HG03135 (cell line): ENCODE measurements around the gene ZIC3.
"Not testable (repeated sequence)": the region's sequence is repeated elsewhere in the genome, so short reads cannot be mapped to it uniquely, and the experiment has no call there.

Source experiments
- ATAC-seq: cut with Tn5 transposase; IDR thresholded peaks from one replicate; pipeline ENCODE4 v1.9.1; 2021; ENCODE audit warnings: mild to moderate bottlenecking, moderate library complexity; ENCODE audit not compliant: unreplicated experiment

ZIC3 gene

DNA sequence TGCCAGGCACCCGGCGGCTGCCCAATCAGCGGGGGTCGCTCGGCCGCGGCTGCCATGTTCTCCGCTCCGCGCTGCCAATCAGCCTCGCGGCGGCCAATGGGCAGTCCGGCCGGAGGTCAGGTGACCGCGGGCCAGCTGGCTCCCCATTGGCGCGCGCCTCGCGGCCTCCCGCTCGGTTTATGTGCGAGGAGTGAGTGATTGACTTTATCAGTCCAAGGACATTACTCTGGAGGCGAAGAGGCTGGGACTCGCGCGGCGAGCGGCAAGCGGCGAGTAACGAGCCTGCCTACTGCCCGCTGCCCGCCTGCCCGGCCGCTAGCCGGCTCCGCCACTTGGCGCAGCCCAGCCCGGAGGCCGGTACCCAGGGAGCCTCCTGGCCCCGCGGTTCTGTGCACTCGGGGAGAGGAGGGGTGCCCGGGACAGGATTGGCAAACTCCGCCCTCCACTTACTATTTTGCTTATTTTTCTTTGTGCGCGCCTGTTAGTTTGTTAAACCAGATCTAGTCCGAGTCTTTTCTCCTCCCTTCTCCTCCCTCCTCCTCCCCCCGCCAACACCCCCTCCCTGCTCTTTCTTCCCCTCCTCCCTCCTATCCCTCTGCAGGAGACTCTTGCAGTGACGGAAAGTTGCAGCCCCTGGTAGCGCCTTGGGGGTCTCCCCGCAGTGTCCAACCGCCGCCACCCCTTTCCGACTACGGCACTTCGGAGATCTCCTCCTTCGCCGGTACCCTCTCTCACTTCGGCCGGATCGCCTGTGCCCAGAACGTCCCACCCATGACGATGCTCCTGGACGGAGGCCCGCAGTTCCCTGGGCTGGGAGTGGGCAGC, at the start of gene ZIC3:
TSS of gene ZIC3 (plus strand) at position 207 of the 825 bp plus-strand sequence. CDS start at position 772, 565 bp downstream.
- ATAC-seq, result no peak

DNA sequence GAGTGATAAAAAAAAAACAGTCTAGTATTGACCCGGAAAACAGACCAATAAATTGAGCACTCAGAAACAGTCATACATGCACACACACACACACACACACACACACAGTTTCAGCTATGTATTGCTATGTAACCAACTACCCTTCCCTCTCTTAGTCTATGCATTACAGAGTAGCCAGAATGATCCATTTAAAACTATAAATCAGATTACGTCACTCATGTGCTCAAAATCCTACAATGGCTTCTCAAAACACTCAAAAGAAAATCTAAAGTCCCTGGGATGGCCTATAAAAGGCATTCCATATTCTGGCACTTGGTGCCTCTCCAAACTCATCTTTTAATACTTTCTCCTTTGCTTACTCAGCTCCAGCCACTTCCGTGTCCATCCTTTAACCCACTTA, 46.5 kb upstream of the ZIC3 start:
- ATAC-seq, result no peak

DNA sequence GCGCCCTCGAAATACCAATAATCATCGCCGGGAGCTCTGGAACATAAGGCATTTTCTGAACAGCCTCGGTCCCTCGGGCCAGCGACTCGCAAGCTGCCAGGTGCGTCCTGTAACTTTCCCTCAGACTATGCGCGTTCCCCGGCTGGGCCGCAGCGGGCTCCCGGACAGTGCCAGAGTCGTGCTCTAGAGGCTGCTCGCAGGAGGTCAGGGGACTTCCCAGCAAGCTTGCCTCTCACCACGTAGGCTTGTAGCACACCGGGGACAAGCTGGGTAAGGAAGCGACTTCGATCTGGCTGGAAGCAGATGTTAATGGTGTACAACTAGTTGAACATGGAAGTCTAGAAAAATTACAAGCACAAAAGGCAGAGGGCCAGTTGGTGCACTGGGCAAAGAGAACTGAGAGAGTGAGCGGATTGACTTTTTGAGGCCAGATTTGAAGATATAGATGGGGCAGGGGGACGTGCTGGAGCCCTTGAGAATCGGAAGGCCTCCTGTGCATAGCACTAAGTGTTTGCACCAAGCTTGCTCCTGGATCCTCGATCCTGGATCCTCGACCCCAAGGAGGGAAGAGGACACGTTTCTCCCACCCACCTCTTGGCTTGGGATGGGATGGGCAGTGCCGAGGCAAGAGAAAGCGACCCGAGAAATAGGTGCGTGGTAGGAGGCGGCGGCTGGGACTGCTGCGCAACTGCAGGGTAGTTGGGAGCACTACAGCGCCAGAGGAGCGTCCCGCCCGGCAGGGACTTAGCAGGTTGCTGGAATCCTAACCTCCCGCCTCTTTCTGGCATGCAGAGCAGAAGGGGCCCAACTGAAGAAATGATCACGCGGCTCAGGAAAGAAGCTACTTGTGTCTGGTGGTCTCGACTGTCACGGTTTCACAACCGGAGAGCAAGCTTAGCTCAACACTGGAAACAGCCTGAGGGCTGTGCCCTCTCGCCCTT, 19.9 kb upstream of the ZIC3 start:
- no peak for ATAC-seq

DNA sequence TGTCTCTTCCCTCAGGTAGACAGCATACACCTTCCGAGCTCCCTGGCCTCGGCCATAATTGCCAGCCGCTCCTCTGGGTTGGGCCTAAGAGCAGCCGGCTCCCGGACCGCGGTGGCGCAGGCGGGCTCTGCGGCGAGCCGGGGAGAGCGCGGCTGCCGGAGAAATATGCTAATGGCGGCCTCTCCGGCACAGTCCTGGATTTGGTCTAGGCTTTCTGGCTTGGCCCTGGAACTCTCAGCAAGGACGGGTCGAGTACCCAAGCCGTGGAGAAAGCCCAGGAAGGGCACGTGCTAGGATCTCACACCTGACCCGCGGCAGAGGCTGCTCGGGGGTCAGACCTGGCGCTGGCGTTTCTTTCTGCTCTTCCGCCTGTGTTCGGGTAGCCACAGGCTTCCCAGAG, 18.6 kb upstream of the ZIC3 start:
- no peak for ATAC-seq

DNA sequence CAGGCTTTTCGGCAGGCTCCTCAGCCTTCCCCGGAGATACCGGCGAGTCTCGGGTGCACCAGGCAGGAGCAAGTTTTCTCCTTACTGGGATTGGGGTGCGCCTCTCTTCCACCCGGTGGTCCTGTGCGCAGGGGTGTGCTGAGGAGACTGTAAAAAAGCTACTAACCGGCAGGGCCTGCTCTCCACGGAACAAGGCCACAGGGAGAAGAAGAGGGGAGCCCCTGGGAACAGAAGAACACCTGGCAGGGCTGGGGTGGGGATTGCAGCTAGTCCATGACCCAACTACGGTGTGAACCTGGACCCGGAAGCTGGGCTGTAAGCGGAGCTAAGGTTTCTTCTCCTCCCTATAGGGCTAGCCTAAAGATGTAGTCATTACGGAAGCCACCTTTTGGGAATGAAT, 17.7 kb upstream of the ZIC3 start:
- ATAC-seq, result no peak

DNA sequence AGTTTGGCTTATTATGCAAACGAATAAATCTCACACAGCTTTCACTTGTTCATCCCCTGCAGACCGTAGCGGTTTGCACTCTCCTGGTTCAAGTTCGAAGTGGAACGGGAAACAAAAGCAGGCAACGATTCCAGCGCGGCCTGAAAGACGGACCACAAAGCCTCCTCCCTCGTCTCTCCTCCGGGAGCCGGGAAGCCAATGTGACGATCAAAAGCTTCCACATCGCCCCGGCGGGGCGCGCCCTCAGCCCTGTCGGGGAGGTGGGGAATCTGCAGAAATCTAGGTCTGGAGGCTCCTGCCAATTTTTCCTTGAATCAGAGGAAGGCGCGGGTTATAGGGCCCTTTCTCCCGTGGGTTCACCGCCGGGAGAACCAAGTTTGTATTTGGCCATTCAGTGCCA, 16.9 kb upstream of the ZIC3 start:
- ATAC-seq, result no peak

DNA sequence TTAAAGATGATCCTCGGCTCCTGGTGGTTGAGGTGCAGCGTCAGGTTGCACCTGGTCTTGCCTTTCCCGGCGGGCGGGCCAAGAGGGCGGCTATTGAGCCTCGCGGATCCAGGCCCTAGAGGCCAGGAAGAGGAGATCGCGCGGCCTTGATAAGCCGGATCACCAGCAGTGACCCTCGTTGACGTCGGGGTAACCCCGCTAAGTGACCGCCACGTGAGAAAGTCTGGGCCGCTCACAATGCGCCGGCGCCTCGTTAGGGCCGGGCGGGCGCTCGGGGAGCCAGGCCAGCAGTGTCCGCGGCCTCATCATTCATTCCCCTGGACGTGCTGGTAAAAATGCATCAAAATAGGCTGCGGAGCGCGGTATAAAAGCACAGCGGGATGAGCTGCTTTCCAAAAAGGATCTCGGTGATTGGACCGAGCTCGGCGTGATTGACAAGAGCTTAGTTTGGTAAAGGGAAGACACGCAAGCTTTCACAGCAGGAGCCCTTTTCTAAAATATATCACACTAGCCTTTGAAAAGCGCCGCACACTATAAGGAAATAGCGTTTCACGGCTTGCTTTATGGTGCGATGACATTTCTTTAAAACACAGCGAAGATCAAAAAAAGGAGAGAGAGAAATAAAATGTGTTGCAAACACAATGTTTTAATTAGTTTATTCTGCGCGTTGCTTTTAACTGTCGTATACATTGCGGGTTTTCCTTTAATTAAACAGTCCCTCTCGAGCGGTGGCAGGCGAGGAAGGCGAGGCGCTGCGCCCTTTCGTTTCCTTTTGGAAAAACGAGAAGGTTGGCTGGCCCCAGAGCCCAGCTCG, 15.9 kb upstream of the ZIC3 start:
- ATAC-seq, result no peak

DNA sequence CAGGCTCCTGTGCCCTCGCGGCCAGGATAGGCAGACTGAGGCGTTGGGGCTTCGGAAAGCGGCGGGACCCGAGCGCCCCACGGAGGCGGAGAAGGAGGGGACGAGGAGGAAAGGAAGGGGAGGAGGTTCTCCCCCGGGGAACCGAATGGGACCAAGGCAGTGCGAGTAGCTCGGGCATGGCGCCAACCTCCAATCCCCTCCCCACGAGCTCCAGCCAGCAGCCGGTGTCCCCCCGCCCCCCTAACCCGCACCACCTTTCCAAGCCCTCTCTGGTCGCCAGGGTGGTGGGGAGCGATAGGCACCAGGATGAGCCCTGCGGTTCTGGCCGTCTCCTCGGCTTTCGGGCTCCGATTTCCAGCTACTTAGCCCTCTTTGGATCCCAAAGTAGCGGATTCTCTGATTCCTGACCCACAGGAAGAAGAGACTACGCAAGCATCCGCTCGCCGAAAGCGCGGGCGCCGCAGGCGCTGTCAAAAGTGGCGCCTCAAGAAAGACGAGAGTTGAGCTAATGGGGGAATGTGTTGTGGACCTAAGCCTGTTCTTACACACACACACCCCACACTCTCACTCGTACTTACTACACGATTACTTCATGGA, 15.2 kb upstream of the ZIC3 start:
- no peak for ATAC-seq

DNA sequence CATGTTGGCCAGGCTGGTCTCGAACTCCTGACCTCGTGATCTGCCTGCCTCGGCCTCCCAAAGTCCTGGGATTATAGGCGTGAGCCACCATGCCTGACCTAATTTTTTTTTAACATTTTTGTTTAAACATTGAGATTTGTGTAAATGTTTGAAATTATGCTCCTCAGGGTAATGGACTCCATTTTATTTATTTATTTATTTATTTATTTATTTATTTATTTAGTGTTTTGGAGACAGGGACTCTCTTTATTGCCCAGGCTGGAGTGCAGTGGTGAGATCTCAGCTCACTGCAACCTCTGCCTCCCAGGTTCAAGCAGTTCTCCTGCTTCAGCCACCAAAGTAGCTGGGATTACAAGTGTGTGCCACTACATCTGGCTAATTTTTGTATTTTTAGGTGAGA, 13.8 kb upstream of the ZIC3 start:
- ATAC-seq, result not testable (repeated sequence)

DNA sequence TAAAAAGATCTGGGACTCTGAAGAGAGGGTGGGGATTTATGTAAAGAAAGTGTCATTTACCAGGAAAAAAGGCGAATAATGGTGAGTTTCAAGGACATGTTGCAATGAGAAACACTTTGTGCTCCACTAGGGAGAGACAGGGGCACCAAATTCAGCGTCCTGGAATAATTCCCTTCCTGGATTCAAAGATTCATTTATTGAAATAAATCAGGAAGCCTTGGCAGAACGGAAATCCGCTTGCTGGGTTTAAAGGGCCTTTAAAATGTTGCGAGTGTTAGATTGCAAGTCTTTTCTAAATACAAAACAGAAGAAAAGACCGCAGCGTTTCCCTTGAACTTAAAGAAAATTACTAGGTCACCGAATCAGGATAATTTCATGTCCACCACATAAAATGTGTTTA, 3.8 kb upstream of the ZIC3 start:
- no peak for ATAC-seq

DNA sequence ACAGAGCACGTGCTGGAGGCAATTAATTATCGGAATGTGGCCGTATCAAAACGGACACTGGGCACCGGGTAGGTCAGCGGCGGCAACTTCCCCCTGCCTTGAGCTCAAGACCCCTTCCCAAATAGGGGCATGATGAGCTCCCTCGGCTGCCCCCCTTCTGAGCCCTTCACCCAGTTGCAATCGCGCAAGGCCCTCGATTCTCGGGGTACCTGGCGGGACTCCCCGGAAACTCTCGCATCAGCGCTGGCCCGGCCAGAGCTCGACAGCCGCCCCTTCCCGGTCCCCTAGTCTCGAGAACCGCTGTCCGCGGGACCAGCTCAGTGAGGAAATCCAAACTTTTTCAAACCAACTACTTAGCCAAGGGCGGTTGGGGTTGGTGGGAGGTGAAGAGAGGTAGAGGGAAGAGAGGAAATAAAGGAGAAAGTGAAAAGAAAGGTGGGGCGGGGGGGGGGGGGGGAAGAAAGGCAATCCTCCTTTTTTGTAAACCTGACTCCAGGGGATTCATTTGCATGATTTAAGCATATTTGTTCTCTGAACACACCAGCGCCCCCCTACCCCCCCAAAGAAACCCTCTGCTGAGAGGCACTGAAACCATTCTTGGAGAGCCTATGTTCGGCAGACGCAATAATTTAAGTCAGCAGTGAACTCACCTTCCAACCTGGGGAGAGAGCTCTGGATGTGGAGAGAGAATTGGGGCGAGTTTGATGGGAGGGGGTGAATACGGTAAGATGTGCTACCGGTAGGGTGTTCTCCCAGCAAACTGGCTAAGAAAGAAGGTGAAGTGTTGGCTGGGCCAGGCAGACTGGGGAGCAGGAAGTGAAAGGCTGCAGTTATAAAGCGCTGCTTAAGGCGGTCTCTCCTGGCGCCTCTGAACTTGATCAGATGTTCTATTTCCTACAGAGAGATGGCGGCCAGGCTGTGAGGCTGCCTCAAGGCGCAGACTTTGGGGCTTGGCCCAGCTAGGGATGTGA, 2.0 kb upstream of the ZIC3 start:
- ATAC-seq, result no peak

DNA sequence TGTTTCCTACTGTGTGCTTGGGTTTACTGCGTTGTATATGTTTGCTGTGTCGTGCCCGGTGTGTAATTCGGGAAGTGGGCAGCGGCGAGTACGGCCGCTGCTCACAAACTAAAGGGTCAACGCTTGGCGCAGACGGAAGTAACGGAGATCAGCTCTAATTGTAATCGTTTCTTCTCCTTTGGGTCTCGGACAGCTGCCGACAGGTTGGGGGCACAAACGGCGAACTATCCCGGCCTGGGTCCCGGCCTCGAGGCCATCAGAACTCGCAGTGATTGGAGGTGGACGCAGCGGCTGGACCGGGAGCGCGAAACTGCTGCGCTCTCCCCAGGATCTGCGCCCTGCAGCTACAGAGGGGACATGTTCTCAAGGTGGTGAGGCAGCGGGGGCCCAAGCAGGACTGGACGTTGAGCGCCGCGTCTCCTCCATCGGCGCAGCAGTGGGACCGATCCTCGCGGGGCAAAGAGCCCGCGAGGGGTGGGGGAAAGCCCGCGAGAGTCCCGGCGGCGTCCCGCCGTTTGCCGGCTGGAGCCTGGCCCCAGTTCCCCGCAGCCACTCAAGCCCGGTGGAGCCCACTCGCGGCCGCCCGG, 516 bp upstream of the ZIC3 start:
- no peak for ATAC-seq

DNA sequence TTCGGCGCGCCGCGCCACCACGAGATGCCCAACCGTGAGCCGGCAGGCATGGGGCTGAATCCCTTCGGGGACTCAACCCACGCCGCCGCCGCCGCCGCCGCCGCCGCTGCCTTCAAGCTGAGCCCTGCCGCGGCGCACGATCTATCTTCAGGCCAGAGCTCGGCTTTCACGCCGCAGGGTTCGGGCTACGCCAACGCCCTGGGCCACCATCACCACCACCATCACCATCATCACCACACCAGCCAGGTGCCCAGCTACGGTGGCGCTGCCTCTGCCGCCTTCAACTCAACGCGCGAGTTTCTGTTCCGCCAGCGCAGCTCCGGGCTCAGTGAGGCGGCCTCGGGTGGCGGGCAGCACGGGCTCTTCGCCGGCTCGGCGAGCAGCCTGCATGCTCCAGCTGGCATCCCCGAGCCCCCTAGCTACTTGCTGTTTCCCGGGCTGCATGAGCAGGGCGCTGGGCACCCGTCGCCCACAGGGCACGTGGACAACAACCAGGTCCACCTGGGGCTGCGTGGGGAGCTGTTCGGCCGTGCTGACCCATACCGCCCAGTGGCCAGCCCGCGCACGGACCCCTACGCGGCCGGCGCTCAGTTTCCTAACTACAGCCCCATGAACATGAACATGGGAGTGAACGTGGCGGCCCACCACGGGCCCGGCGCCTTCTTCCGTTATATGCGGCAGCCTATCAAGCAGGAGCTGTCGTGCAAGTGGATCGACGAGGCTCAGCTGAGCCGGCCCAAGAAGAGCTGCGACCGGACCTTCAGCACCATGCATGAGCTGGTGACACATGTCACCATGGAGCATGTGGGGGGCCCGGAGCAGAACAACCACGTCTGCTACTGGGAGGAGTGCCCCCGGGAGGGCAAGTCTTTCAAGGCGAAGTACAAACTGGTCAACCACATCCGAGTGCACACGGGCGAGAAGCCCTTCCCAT, 1.1 kb downstream of the ZIC3 start:
- no peak for ATAC-seq

DNA sequence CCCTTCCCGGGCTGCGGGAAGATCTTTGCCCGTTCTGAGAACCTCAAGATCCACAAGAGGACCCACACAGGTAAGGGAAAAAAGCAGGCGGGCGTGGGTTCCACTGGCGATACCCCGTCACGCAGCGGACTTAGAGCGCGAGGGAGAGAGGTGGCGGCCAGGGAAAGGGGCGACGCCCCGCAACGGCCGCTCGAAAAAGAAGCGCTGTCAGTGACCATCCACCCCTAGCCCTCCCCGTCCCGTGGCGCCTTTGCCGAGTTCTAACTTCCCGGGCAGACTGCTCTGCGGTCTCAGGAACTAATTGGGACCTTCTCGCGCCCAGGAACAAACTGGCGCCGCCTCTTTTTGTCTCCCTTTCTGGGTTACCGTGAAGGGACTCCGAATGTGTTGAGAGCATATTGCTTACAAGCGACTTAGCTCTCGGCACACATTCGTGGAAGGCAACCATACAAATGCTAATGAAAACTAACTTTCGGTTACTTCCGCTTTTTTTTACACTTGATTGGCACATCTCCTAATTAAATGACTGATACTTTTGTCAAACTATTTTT, 1.8 kb downstream of the ZIC3 start:
- no peak for ATAC-seq

DNA sequence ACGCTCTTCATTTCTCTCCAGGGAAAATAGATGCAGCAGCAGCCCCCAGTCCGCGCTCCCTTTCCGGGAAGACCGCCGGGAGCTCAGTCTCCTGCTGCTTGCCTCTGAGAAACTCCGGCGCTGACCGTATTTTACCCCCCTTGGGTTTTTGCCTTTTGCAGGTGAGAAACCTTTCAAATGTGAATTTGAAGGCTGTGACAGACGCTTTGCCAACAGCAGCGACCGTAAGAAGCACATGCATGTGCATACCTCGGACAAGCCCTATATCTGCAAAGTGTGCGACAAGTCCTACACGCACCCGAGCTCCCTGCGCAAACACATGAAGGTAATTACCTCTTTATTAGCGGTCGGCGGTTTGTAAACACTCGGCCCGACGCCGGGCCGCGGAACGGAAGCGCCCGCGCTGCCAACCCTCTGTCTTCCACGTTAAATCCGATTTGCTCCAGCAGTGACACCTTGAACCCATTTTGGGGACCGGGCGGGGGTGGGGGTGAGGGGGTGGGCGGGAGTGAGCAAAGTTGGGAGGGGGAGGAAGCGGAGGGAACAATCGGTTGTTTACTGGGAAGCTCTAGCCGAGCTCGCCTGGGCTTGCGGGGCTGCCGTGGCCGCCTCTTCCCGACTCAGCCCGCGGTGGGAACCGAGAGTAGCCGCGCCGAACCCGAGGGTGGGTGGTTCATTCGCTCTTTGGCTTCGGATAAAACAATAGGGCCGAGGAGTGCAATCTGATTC, 3.0 kb downstream of the ZIC3 start:
- no peak for ATAC-seq

DNA sequence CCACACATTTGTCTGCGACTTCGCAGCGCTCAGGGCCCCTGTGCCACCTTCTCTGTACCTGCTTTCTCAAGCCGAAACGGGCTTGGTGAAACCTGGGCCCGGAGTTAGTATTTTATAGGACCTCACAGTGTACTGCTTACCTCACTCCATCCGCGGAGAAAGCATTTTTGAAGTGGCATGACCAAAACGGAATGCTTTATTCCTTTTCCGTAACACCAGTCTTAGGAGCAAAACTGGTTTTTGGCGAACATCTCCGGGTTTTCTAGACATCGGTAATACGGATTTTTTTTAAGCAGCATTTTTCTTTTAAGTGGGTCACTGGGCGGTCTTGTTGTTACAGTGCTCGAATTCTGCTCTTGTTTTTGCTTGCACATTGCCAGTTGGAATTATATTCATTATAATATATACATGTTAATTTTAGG, 3.6 kb downstream of the ZIC3 start:
- ATAC-seq, result no peak
